GM12873 (cell line): Measurements from ENCODE around the gene SH3PXD2A.

ENCODE experiments used
- TF ChIP-seq, protein P1 (sequence below): IDR thresholded peaks from 2 replicates; pipeline ENCODE4 v1.5.1; 2012; ENCODE audit warnings: low read depth, mild to moderate bottlenecking, moderate library complexity, low read length, control low read depth; ENCODE audit not compliant: insufficient read depth; ENCODE audit errors: missing control alignments

Gene SH3PXD2A

DNA sequence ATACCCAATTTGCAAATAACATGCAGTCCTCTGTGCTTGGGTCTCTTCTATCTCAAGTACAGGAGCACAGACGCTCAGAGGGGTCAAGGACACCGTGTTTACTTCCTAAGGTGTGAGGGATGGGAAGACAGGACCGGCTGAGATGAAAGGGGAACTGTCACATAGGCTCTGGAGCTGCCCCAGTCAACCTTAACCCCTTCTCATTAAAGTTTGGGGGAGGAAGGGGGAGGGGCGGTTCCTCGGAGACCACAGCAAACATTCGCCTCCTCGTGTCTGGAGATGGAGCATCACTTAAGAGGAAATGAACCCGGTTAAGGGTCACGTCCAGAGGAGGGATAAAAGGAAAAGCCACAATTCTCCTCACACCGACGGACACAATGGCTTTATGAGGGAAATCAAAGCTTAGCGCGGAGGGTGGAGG lies 1.1 kb downstream of the SH3PXD2A start:
- TF ChIP-seq, protein P1, sequence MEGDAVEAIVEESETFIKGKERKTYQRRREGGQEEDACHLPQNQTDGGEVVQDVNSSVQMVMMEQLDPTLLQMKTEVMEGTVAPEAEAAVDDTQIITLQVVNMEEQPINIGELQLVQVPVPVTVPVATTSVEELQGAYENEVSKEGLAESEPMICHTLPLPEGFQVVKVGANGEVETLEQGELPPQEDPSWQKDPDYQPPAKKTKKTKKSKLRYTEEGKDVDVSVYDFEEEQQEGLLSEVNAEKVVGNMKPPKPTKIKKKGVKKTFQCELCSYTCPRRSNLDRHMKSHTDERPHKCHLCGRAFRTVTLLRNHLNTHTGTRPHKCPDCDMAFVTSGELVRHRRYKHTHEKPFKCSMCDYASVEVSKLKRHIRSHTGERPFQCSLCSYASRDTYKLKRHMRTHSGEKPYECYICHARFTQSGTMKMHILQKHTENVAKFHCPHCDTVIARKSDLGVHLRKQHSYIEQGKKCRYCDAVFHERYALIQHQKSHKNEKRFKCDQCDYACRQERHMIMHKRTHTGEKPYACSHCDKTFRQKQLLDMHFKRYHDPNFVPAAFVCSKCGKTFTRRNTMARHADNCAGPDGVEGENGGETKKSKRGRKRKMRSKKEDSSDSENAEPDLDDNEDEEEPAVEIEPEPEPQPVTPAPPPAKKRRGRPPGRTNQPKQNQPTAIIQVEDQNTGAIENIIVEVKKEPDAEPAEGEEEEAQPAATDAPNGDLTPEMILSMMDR, result no peak

DNA sequence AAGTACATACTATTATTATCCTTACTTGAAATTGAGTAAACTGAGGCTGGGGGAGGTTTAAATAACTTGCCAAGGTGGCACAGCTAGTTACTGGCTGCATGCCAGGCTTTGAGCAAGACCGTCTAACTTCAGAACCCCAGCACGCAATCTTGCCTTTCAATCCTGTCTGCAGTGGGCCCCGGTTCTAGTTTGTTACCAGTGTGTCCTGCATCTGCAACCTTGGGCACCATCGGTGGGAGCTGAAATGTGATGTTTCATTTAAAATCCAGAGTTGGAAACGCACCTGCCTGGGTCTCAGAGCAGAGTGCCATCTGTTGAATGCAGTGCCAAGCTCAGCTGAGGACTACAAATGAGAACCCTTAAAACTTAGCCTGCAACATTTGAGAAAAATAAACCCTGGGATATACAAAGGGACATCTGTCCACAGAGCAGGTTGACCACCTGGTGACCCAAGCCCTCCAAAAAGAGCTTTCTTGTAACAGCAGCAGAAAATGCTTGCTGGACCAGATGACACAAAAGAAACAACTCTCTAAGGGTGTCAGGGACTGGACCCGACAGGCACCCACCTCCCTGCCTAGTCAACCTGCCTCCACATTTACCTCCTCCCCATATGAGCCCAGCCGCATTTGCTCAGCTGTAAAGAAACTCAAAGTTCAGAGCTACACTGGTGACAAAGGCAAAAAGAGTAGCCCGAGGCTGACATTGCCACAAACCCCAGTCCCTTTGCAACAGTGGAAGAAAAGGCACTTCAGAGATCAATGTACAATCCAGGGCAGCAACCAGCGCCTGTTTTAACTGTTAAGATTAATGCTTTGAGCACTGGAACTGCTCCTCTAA lies 1.7 kb downstream of the SH3PXD2A start:
- TF ChIP-seq, protein P1, result no peak

DNA sequence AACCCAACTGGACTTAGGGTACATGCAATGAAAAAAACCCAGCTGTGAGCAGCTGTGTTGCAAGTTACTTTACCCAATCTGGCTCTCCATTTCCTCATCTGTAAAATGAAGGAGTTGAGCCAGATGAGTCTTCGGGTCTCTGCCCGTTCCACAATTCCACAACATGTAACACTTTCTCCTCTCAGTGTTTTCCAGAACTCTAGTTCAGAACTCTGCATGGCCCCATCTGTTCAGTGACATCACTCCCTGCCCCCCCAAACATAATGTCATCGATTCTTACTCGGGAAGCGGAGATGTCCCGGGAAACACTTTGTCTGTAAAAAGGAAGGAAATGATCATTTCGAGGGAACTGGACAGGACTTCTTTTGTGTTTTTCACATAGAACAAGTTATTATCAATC lies 2.5 kb downstream of the SH3PXD2A start:
- TF ChIP-seq, protein P1, result no peak

DNA sequence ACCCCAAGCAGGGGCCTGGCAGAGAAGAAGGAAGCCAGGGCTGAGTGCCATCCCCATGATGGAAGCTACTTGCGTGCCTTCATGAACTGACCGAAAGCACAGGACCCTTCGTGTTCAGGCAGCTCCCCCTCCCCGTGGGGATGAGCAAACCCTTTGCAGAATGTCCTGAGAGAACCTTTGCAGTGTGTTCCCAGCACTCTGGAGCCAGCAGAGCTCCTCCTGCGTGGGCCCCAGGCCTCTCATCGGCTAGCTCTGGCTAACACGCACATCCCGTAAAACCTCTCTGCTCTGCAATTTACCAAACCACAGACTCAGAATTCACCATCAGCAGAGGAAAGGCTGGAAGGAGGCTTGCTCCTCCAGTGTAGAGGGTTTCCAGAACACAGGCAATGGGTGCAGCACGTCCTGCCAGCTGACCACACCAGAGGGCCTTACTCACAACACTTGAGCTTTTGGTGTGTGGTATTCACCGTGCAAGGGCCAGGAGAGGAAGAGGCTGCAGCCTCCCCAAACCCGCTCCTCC lies 3.1 kb downstream of the SH3PXD2A start:
- TF ChIP-seq, protein P1, result no peak

DNA sequence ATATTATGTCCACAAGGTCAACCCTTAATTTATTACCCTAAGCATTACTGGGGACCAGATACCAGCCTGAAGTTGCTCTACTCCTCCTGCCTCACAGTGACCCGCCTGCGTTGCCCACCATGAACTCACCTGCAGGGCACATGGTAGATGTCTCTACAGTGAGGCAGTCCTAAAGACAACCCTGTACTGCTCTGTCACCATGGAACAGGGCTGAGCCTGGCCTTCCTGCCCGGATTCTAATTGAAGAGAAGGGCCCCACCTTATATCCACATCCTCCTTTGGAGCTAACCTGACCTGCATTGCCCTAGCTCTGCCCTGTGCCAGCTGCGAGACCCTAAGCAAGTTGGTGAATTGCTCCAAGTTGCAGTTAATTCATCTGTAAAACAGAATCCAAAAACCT lies 4.1 kb downstream of the SH3PXD2A start:
- TF ChIP-seq, protein P1, result no peak

DNA sequence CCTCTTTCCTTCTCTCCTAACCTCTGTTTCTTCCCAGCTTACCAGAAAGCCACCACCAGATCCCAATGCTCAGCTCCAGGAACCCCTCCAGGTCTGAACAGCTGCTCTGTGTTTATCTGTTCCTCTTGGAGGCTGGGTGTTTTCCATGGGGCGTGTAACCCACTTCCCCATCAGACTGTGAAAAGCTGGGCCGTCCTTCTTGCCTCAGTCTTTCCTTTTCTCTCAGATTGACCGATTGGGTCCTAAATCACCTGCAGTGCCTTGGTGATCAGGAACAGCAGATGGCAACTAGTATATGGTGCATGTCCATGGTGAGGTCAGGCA lies 4.8 kb downstream of the SH3PXD2A start:
- TF ChIP-seq, protein P1, result no peak

DNA sequence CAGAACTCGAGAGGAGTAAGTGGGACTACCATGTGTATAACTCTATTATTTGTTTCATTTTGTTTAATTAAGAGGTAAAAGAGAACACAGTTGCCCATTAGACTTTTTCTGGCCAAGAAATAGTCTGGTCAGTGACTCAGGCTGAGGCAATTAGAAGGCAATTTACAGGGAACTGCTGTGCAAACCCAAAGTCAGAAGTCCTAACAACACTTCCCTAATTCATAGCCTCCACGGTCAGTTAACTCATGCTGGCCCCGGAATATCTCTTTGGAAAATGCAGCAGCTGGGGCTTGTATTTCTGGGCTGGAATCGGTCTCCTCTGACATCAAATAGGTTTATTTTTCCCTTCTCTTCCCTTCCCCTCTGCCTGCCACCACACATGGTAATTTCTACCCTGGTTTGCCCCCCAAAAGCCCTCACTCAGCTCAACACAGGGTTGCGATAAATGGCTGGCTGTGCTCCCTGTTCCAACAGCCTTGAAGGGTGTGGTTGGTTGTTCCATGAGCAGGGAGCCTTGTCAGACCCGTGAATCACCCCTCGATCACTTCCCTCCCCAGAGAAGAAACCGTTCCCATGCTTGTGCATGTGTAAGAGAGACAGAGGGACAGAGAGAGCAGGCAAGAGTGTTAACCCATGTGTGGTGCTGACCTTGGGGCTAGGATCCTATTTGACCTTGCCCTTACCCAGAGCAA lies 5.3 kb downstream of the SH3PXD2A start:
- TF ChIP-seq, protein P1, result no peak
